BLaER1 treated with 17β-estradiol and CSF1 and Interleukin-3, amounts not matched to agents 10 nM and 100 nM (cell line): Measurements from ENCODE around the gene KRTAP2-3.
"Not testable (repeated sequence)": the region's sequence is repeated elsewhere in the genome, so short reads cannot be mapped to it uniquely, and the experiment has no call there.

Source experiments
- H3K27ac ChIP-seq, 11 experiments: shearing (Covaris generic); formaldehyde crosslinking; 2 replicates each; pipeline ENCODE4 v1.8.1; 2022
- H3K27me3 ChIP-seq, 11 experiments: shearing (Covaris generic); formaldehyde crosslinking; 2 replicates each; pipeline ENCODE4 v1.8.1; 2022
- H3K36me3 ChIP-seq, 11 experiments: shearing (Covaris generic); formaldehyde crosslinking; 2 replicates each; pipeline ENCODE4 v1.8.1; 2022
- H3K4me1 ChIP-seq, 10 experiments: shearing (Covaris generic); formaldehyde crosslinking; 2 replicates each; pipeline ENCODE4 v1.8.1; 2022
- H3K4me2 ChIP-seq, 11 experiments: shearing (Covaris generic); formaldehyde crosslinking; 2 replicates each; pipeline ENCODE4 v1.8.1; 2022
- H3K4me3 ChIP-seq, 10 experiments: shearing (Covaris generic); formaldehyde crosslinking; 2 replicates each; pipeline ENCODE4 v1.8.1; 2022
- H3K9ac ChIP-seq, 11 experiments: shearing (Covaris generic); formaldehyde crosslinking; 2 replicates each; pipeline ENCODE4 v1.8.1; 2022
- H3K9me3 ChIP-seq, 11 experiments: shearing (Covaris generic); formaldehyde crosslinking; replicated peaks in 1 of 11; 2 replicates each; pipeline ENCODE4 v1.8.1; 2022
- H4K20me1 ChIP-seq, 11 experiments: shearing (Covaris generic); formaldehyde crosslinking; 2 replicates each; pipeline ENCODE4 v1.8.1; 2022
- Cebpa-rat ChIP-seq, 11 experiments: shearing (Covaris generic); IDR thresholded peaks; 2 replicates each; pipeline ENCODE4 v1.8.1; 2022

Gene KRTAP2-3, protein sequence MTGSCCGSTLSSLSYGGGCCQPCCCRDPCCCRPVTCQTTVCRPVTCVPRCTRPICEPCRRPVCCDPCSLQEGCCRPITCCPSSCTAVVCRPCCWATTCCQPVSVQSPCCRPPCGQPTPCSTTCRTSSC

GRCh38 chr17:41060052-41060604 lies at the start of gene KRTAP2-3:
Gene KRTAP2-3 (minus strand): TSS chr17:41060114. CDS start chr17:41060050, 64 bp downstream.
- H3K9ac ChIP-seq: no peak within 1 kb of the TSS
- no peak within 1 kb of the TSS for H3K4me2 ChIP-seq
- no peak within 1 kb of the TSS for H3K27ac ChIP-seq

GRCh38 chr17:41108728-41109386 lies 48.9 kb upstream of the KRTAP2-3 start:
- H3K36me3 ChIP-seq, H3K27me3 ChIP-seq, H4K20me1 ChIP-seq, H3K9ac ChIP-seq, H3K4me3 ChIP-seq: not testable (repeated sequence)
- Histone ChIP-seq H3K27ac (peak overlapping the region in 1 of 11 experiments; percentile 21; a peak in 2 of 22 replicates), H3K9me3 (peaks cover 29 to 51% (median 41%) of the 10 kb centered on the region in 11 experiments), H3K4me2 (peak overlapping the region in 9 of 11 experiments; percentile 3 to 73 (median 51); a peak in 13 of 22 replicates), H3K4me1 (peaks cover 9 to 15% (median 13%) of the 10 kb centered on the region in 10 experiments; a peak in 19 of 20 replicates)

More at GRCh38 chr17:41060052-41060604, at the start of gene KRTAP2-3:
- no peaks in the 10 kb centered on the region for H3K27me3 ChIP-seq
- H4K20me1 ChIP-seq: no peaks in the 10 kb centered on the region
- no peak within 1 kb of the TSS for H3K4me3 ChIP-seq
- H3K4me1 ChIP-seq: no peaks in the 10 kb centered on the region
- peaks cover 0 to 8% (median 0%) of the 10 kb centered on the region in 11 experiments; a peak in 1 of 22 replicates for H3K9me3 ChIP-seq
- no peak for TF ChIP-seq Cebpa-rat (IDR thresholded peaks at IDR 0.05)
- H3K36me3 ChIP-seq: no peaks in the 10 kb centered on the region

DNA sequence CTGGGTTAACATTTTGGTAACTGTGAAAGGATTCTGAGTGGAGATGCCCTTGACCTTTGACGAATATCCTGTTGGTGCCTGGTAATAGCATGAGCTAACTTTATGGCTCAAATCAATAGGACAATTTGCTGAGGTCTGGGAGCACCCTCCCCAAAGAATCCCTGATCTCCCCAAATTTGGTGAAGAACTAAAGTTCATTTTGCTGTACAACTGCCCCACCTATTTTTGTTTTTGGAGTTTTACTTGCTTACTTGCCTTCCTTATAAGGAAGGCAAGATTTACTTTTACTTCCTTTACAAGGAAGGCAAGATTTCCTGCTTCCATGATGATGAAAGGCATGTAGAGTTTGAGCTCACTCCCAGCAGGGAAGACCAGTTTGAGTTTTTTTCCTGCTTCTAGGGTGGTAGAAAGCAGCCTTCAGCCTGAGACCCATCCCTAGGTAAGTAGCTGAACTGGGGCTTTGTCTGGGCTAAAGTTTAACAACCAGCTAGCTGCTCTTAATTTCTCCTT lies 48.1 kb upstream of the KRTAP2-3 start:
- Histone ChIP-seq H3K9ac (no peak overlapping the region), H3K27me3 (no peaks in the 10 kb centered on the region), H3K4me2 (peak overlapping the region; percentile 3 to 73 (median 49); a peak in 19 of 22 replicates), H3K9me3 (peaks cover 21 to 42% (median 32%) of the 10 kb centered on the region in 11 experiments), H3K4me3 (no peak overlapping the region), H3K4me1 (peaks cover 9 to 15% (median 13%) of the 10 kb centered on the region in 10 experiments; a peak in 19 of 20 replicates), H4K20me1 (no peaks in the 10 kb centered on the region), H3K27ac (peak overlapping the region in 1 of 11 experiments; percentile 21; a peak in 1 of 22 replicates), H3K36me3 (peaks cover 0 to 6% (median 0%) of the 10 kb centered on the region in 11 experiments; a peak in 1 of 22 replicates)
- no peak for TF ChIP-seq Cebpa-rat (IDR thresholded peaks at IDR 0.05)

GRCh38 chr17:41105347-41105746 lies 45.4 kb upstream of the KRTAP2-3 start, which contains the start of gene KRTAP4-9:
Gene KRTAP4-9 (plus strand): TSS chr17:41105389. CDS start chr17:41105389, 0 bp downstream.
- not testable (repeated sequence) for H3K27me3 ChIP-seq, H4K20me1 ChIP-seq, H3K36me3 ChIP-seq, H3K4me2 ChIP-seq, H3K27ac ChIP-seq, H3K4me3 ChIP-seq, H3K9ac ChIP-seq
- peaks cover 0 to 16% (median 6%) of the 10 kb centered on the region in 11 experiments; a peak in 12 of 22 replicates for H3K9me3 ChIP-seq
- peaks cover 11 to 17% (median 15%) of the 10 kb centered on the region in 10 experiments for H3K4me1 ChIP-seq

DNA sequence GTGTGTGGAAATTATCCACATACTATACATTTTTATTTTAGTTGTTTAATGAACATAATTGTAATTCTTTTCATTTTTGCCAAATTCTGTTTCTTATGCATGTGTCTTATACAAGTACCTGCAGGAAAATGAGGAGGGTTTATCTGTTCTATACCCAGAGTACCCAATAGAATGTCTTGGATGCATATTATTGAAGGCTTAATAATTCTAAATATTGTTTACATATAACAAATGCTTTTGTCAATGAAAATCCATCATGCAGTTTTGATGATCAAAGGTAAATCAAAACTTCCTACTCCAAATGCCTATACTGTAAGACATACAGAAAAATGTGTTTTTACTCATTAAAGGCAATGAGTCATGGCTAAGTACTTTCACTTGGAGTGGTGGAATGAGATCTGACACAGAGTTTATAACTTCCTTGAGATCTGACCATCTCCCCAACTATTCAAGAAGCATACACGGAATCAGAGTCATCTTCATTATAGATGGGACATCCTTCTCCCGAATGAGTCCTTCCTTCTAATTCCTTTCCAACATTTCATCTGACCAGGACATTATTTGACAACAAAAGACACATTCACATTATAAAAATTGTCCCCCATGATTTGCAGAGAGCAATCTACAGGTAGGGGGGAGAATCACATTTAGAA lies 44.6 kb upstream of the KRTAP2-3 start:
- not testable (repeated sequence) for H3K36me3 ChIP-seq, H3K9ac ChIP-seq, H3K4me3 ChIP-seq, H3K27me3 ChIP-seq, H3K27ac ChIP-seq, H3K4me2 ChIP-seq, H4K20me1 ChIP-seq
- H3K4me1 ChIP-seq: peaks cover 19 to 25% (median 23%) of the 10 kb centered on the region in 10 experiments
- peaks cover 0 to 13% (median 3%) of the 10 kb centered on the region in 11 experiments; a peak in 5 of 22 replicates for H3K9me3 ChIP-seq

DNA sequence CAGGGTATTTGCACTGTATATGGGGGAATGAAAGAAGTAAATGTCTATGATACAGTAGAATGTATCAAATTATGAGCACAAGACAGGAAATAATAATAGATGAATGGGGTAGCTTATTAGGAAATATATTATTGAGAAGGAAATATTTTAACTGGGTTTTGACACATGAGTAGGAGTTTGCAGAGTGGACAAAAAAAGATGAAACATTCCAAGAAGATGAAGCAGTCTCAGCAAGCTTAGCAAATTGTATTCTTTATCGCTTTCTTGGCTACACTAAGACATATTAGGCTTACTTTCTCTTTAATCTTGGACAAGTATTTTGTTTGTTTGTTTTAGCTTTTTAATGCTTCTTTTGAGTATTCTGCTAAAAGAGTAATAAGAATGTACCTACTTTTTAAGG lies 44.0 kb upstream of the KRTAP2-3 start:
- Histone ChIP-seq H3K4me1 (peaks cover 19 to 25% (median 23%) of the 10 kb centered on the region in 10 experiments), H3K27ac (no peak overlapping the region), H3K36me3 (no peaks in the 10 kb centered on the region), H4K20me1 (no peaks in the 10 kb centered on the region), H3K27me3 (no peaks in the 10 kb centered on the region), H3K4me3 (no peak overlapping the region), H3K9ac (no peak overlapping the region), H3K9me3 (peaks cover 0 to 13% (median 3%) of the 10 kb centered on the region in 11 experiments; a peak in 5 of 22 replicates), H3K4me2 (no peak overlapping the region)
- TF ChIP-seq Cebpa-rat (IDR thresholded peaks at IDR 0.05): no peak

DNA sequence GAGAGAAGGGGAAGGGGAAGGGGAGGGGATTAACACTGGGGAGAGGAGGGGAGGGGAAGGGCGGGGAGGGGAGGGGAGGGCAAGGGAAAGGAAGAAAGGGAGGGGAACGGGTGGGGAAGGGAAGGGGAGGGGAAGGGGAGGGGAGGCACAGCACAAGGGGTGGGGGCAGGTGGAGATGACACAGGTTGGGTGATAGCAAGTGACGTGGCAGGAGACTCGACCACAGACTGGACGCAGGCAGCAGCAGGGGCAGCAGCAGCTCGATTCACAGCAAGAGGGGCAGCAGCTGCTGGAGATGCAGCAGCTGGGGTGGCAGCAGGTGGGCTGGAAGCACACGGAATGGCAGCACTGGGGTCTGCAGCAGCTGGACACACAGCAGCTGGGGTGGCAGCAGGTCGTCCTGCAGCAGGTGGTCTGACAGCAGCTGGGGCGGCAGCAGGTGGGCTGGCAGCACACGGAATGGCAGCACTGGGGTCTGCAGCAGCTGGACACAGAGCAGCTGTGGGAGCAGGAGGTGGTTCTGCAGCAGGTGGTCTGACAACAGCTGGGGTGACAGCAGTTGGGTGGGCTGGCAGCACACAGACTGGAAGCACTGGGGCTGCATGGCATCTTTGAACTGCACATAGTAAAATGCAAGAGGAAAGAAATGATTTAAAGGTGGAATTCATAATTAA lies 41.8 kb upstream of the KRTAP2-3 start, which contains the start of gene KRTAP4-16:
Gene KRTAP4-16 (minus strand): TSS at position 624 of the 674 bp plus-strand sequence. CDS start 0 bp downstream, at position 624.
- Histone ChIP-seq H3K9me3 (no peaks in the 10 kb centered on the region; a peak in 2 of 22 replicates), H3K4me2 (no peak within 1 kb of the TSS), H3K4me1 (peaks cover 9 to 11% (median 11%) of the 10 kb centered on the region in 10 experiments), H4K20me1 (no peaks in the 10 kb centered on the region), H3K36me3 (no peaks in the 10 kb centered on the region), H3K27me3 (no peaks in the 10 kb centered on the region), H3K9ac (no peak within 1 kb of the TSS), H3K27ac (no peak within 1 kb of the TSS), H3K4me3 (no peak within 1 kb of the TSS)
- no peak for TF ChIP-seq Cebpa-rat (IDR thresholded peaks at IDR 0.05)

- not testable (repeated sequence) for H3K9me3 ChIP-seq, H3K4me3 ChIP-seq, H3K27ac ChIP-seq, H4K20me1 ChIP-seq, H3K27me3 ChIP-seq, H3K9ac ChIP-seq, H3K36me3 ChIP-seq
- peaks cover 9 to 11% (median 11%) of the 10 kb centered on the region in 10 experiments for H3K4me1 ChIP-seq
- H3K4me2 ChIP-seq: peak overlapping the region in 10 of 11 experiments; percentile 34 to 72 (median 45); a peak in 17 of 22 replicates
These were observed 40.0 kb upstream of the KRTAP2-3 start for GRCh38 chr17:41099682-41100480.
